GM10248 (cell line): ENCODE data around the gene SMC3.
A peak's percentile ranks its signal among the peaks of the same experiment; 100 is the strongest.

Experiments used
- CTCF ChIA-PET: fragments of 300-600 bp; sonication (Branson Sonifier 250); formaldehyde crosslinking; extraction: SDS; loops from one replicate; lab custom pipeline; 2021; ENCODE audit warnings: antibody characterized with exemption; lab: Yijun Ruan, JAX
- POLR2A ChIA-PET: fragments of 350-650 bp; sonication (Branson Sonifier 250); formaldehyde crosslinking; extraction: SDS; loops from one replicate; lab custom pipeline; 2020; ENCODE audit warnings: antibody characterized with exemption; lab: Yijun Ruan, JAX
- DNase-seq: peaks from one replicate; pipeline ENCODE4 v3.0.0; 2012; ENCODE audit errors: extremely low spot score
- TF ChIP-seq, protein P1 (sequence below): IDR thresholded peaks from 2 replicates; pipeline ENCODE4 v1.5.1; 2012; ENCODE audit warnings: mild to moderate bottlenecking, low read depth; ENCODE audit errors: extremely low read depth, missing control alignments, control extremely low read depth

SMC3 gene

DNA sequence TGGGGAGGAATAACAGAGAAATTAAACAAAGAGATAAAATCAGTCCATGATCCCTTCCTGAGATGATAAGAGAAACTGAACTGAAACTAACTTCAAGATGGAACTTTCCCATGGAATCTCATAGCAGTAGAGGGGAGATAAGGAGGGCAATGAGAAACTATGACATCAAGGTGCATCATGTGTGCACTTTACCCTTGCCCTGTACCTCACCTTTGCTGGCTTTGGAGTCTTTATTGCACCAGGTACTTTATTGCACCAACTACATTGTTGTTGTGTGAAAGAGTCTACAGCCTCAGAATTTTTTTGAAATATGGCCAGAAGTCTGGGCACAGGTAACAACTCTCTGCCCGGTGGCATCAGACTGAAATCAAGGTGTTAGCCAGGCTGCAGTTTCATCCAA lies 11.2 kb upstream of the SMC3 start:
- POLR2A ChIA-PET: no interaction called here
- CTCF ChIA-PET: no interaction called here
- TF ChIP-seq, protein P1, sequence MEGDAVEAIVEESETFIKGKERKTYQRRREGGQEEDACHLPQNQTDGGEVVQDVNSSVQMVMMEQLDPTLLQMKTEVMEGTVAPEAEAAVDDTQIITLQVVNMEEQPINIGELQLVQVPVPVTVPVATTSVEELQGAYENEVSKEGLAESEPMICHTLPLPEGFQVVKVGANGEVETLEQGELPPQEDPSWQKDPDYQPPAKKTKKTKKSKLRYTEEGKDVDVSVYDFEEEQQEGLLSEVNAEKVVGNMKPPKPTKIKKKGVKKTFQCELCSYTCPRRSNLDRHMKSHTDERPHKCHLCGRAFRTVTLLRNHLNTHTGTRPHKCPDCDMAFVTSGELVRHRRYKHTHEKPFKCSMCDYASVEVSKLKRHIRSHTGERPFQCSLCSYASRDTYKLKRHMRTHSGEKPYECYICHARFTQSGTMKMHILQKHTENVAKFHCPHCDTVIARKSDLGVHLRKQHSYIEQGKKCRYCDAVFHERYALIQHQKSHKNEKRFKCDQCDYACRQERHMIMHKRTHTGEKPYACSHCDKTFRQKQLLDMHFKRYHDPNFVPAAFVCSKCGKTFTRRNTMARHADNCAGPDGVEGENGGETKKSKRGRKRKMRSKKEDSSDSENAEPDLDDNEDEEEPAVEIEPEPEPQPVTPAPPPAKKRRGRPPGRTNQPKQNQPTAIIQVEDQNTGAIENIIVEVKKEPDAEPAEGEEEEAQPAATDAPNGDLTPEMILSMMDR: no peak
- DNase-seq: no peak

DNA sequence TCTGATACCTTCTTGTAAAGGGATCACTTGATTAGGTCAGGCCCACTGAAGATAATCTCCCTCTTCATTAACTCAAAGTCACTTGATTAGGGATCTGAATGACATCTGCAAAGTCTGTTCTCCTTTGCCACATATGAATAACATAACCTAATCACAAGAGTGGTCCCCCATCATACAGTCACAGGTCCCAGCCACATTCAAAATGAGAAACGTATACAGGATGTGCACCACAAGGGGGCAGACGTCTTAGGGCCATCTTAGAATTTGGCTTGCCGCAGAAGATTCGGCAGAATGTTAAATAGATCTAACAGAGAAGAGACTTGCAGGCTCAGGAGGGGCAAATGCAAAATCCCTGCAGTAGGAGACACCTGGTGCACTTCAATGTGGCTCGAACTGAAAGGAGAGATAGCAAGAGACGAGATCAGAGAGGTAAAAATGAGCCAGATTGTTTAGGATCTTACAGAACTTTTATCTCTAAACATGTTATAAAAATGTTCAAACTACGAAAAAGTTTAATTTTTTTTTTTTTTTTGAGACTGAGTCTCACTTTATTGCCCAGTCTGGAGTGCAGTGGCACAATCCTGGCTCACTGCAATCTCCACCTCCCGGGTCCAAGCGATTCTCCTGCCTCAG lies 10.4 kb upstream of the SMC3 start:
- TF ChIP-seq, protein P1: peak; percentile 74
- ChIA-PET CTCF (interaction anchor here (0.7 to 4.3 kb wide), 4 partner anchors 9 to 1759 kb away, joined by 3 to 37 read pairs (median 10); partner anchors contain the start of gene SMNDC1), POLR2A (no interaction called here)

GRCh38 chr10:110558041-110558440 lies 9.5 kb upstream of the SMC3 start:
- POLR2A ChIA-PET: no interaction called here
- DNase-seq: no peak
- TF ChIP-seq, protein P1: no peak
- CTCF ChIA-PET: interaction anchor here (0.6 to 4.3 kb wide), 7 partner anchors 10 to 1758 kb away, joined by 3 to 37 read pairs (median 4); partner anchors contain the start of gene SMNDC1

More for the DNA sequence above, 10.4 kb upstream of the SMC3 start:
- DNase-seq: peak; percentile 43

- DNase-seq: no peak
- CTCF ChIA-PET: interaction anchor here (1.3 to 4.3 kb wide), 4 partner anchors 12 to 253 kb away, joined by 3 to 37 read pairs (median 10); partner anchors contain the start of gene SMNDC1
- TF ChIP-seq, protein P1: no peak
- POLR2A ChIA-PET: no interaction called here
Measured at GRCh38 chr10:110560012-110560411, 7.5 kb upstream of the SMC3 start.

DNA sequence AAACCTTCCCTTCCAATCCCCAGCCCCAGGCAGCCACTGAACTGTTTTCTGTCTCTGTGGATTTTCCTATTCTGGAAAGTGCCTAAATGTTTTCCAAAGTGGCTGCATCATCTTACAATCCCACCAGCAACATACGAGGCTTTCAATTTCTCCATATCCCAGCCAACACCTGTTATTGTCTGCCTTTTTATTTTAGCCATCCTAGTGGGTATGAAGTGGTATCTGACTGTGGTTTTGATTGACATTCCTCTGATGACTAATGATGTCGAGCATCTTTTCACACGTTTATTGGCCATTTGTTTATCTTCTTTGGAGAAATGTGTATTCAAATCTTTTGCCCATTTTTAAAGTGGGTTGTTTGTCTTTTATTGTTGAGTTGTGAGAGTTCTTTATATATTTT lies 6.2 kb upstream of the SMC3 start:
- ChIA-PET POLR2A (no interaction called here), CTCF (interaction anchor here (0.8 to 4.3 kb wide), 4 partner anchors 8 to 254 kb away, joined by 3 to 37 read pairs (median 16); partner anchors contain the start of gene SMNDC1)
- no peak for DNase-seq
- TF ChIP-seq, protein P1: no peak

DNA sequence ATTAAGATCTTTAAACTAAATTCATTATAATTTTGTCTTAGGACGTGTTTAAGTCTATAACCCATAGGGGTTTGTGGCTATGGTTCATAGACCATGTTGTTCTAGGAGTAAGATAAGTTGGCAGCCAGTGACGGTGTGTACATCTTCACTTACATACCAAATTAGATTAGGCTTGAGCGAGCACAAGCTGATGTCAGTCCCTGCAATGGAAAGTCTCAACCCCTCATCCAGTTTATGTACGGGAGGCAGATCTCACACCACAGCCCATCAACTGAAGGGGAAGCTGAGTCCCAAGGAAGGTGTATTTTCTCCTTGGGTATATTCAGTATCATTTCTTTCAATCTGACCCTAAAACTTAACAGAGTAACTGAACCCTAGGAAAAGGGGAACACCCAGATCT lies 5.1 kb upstream of the SMC3 start:
- ChIA-PET POLR2A (no interaction called here), CTCF (interaction anchor here (0.9 to 3.2 kb wide), 2 partner anchors 11 to 16 kb away, joined by 3 to 14 read pairs; no protein-coding TSS in a partner anchor)
- TF ChIP-seq, protein P1: no peak
- DNase-seq: no peak
